H1 (cell line): ENCODE results near the gene GALNT9. TPM values are rescaled to one million over a fixed set of nuclear protein-coding genes. Genes with fewer than 3 reads are reported as not detected.

Experiments used
- CTCF ChIA-PET: fragments of 300-600 bp; sonication (Branson Sonifier 250); formaldehyde crosslinking; loops from one replicate; lab custom pipeline; 2021; ENCODE audit not compliant: partially characterized antibody; lab: Charles Lee
- POLR2A ChIA-PET: fragments of 300-600 bp; sonication (Branson Sonifier 250); formaldehyde crosslinking; loops from one replicate; lab custom pipeline; 2021; ENCODE audit warnings: inconsistent platforms; ENCODE audit not compliant: partially characterized antibody; lab: Charles Lee
- DNase-seq, 2 experiments: peaks; one replicate each; pipeline versions ENCODE4 v3.0.0 to v3.0.0-alpha.2; 2010 to 2022; ENCODE audit warnings: low spot score in 2 of 2, low read depth in 1 of 2, mixed read lengths in 1 of 2
- FAIRE-seq: peaks from 2 replicates; lab custom pipeline; 2011; peaks lifted over from hg19 to GRCh38; lab: Jason Lieb, UNC
- H2AFZ ChIP-seq: 2 replicates; pipeline ENCODE4 v1.8.1; 2012; ENCODE audit warnings: low read length, inconsistent platforms
- H2AK5ac ChIP-seq: 2 replicates; pipeline ENCODE4 v1.6.1; 2013; ENCODE audit warnings: low read depth, low read length
- H2BK120ac ChIP-seq: replicated peaks from 2 replicates; pipeline ENCODE3; 2013; ENCODE audit warnings: low read depth, low read length, inconsistent platforms
- H2BK12ac ChIP-seq: 2 replicates; pipeline ENCODE4 v1.6.1; 2013; ENCODE audit warnings: low read depth, low read length
- H2BK15ac ChIP-seq: 2 replicates; pipeline ENCODE4 v1.6.1; 2013; ENCODE audit warnings: low read length
- H2BK20ac ChIP-seq: 2 replicates; pipeline ENCODE4 v1.6.1; 2013; ENCODE audit warnings: low read length
- H2BK5ac ChIP-seq: 2 replicates; pipeline ENCODE4 v1.6.1; 2013; ENCODE audit warnings: low read depth, low read length
- H3K14ac ChIP-seq: 2 replicates; pipeline ENCODE4 v1.6.1; 2013; ENCODE audit warnings: inconsistent platforms; ENCODE audit not compliant: insufficient read length
- H3K18ac ChIP-seq: 2 replicates; pipeline ENCODE4 v1.6.1; 2013; ENCODE audit warnings: low read length; ENCODE audit errors: extremely low read depth
- H3K23ac ChIP-seq: 2 replicates; pipeline ENCODE4 v1.6.1; 2013; ENCODE audit warnings: inconsistent platforms; ENCODE audit not compliant: insufficient read length
- H3K23me2 ChIP-seq: 2 replicates; pipeline ENCODE4 v1.6.1; 2013; ENCODE audit warnings: low read depth, low read length
- H3K27ac ChIP-seq: 2 replicates; pipeline ENCODE4 v1.6.1; 2011; ENCODE audit warnings: low read depth, low read length, inconsistent platforms
- H3K27me3 ChIP-seq, 4 experiments: replicated peaks in 1 of 4; 1 replicate in 1 of 4; 2 replicates in 3 of 4; pipeline versions ENCODE4 v1.6.1 to v1.8.1; 2011 to 2013; ENCODE audit warnings: low read length in 3 of 4, mild to moderate bottlenecking in 3 of 4, inconsistent platforms in 2 of 4, mixed read lengths in 2 of 4, moderate library complexity in 1 of 4; ENCODE audit not compliant: control insufficient read depth in 3 of 4, insufficient read depth in 3 of 4; ENCODE audit errors: extremely low read depth in 1 of 4
- H3K36me3 ChIP-seq, 4 experiments: 2 replicates each; pipeline versions ENCODE4 v1.6.1 to v1.8.1; 2011 to 2013; ENCODE audit warnings: mild to moderate bottlenecking in 4 of 4, low read length in 3 of 4, moderate library complexity in 2 of 4, control low read depth in 1 of 4, inconsistent platforms in 1 of 4; ENCODE audit not compliant: insufficient read depth in 4 of 4, control insufficient read depth in 2 of 4
- H3K4ac ChIP-seq: replicated peaks from 2 replicates; pipeline ENCODE3; 2013; ENCODE audit warnings: low read length, low read depth, mixed read lengths, inconsistent platforms; ENCODE audit not compliant: insufficient read length
- H3K4me1 ChIP-seq, 4 experiments: replicated peaks in 1 of 4; 1 replicate in 1 of 4; 2 replicates in 3 of 4; pipeline versions ENCODE4 v1.6.1 to v1.8.1; 2011 to 2013; ENCODE audit warnings: low read length in 3 of 4, inconsistent platforms in 2 of 4, mixed read lengths in 1 of 4; ENCODE audit not compliant: insufficient read depth in 4 of 4, control insufficient read depth in 3 of 4
- H3K4me2 ChIP-seq, 2 experiments: 2 replicates each; pipeline versions ENCODE4 v1.6.1 to v1.8.1; 2011 to 2013; ENCODE audit warnings: low read depth in 2 of 2, low read length in 2 of 2, control low read depth in 1 of 2, inconsistent platforms in 1 of 2, mild to moderate bottlenecking in 1 of 2; ENCODE audit not compliant: insufficient read depth in 1 of 2
- H3K4me3 ChIP-seq, 4 experiments: fragments of 200-600, 300-600 bp in 1 of 4; sonication (generic), shearing (Covaris generic), sonication (Bioruptor Twin) in 1 of 4; 2 replicates each; pipeline versions ENCODE4 v1.5.1 to v1.8.1; 2011 to 2016; ENCODE audit warnings: low read length in 4 of 4, low read depth in 3 of 4, control low read depth in 2 of 4, inconsistent platforms in 2 of 4, mild to moderate bottlenecking in 2 of 4, mixed read lengths in 1 of 4, moderate library complexity in 1 of 4; ENCODE audit not compliant: insufficient read depth in 2 of 4; ENCODE audit errors: extremely low read depth in 1 of 4
- H3K56ac ChIP-seq: replicated peaks from 2 replicates; pipeline ENCODE3; 2013; ENCODE audit warnings: low read depth, mild to moderate bottlenecking, mixed read lengths, low read length, inconsistent platforms; ENCODE audit not compliant: insufficient read length
- H3K79me1 ChIP-seq: 2 replicates; pipeline ENCODE4 v1.6.1; 2013; ENCODE audit warnings: low read depth, low read length, control low read depth
- H3K79me2 ChIP-seq, 2 experiments: 2 replicates each; pipeline versions ENCODE4 v1.6.1 to v1.8.1; 2012 to 2013; ENCODE audit warnings: low read length in 2 of 2, mild to moderate bottlenecking in 2 of 2, inconsistent platforms in 1 of 2; ENCODE audit not compliant: insufficient read depth in 2 of 2, control insufficient read depth in 1 of 2
- H3K9ac ChIP-seq, 4 experiments: replicated peaks in 1 of 4; 1 replicate in 1 of 4; 2 replicates in 3 of 4; pipeline versions ENCODE4 v1.6.1 to v1.8.1; 2011 to 2013; ENCODE audit warnings: low read depth in 3 of 4, low read length in 3 of 4, control low read depth in 2 of 4, mild to moderate bottlenecking in 2 of 4, moderate library complexity in 2 of 4, inconsistent platforms in 1 of 4; ENCODE audit errors: extremely low read depth in 1 of 4
- H3K9me3 ChIP-seq, 2 experiments: 2 replicates each; pipeline versions ENCODE4 v1.6.1 to v1.8.1; 2012 to 2013; ENCODE audit warnings: mild to moderate bottlenecking in 2 of 2, moderate library complexity in 2 of 2, control low read depth in 1 of 2, inconsistent platforms in 1 of 2, low read depth in 1 of 2, low read length in 1 of 2, mixed read lengths in 1 of 2; ENCODE audit not compliant: insufficient read depth in 2 of 2
- H4K20me1 ChIP-seq, 2 experiments: replicated peaks in 1 of 2; 2 replicates each; pipeline versions ENCODE3 to v1.8.1; 2011 to 2013; ENCODE audit warnings: inconsistent platforms in 2 of 2, low read length in 2 of 2, mild to moderate bottlenecking in 1 of 2; ENCODE audit not compliant: insufficient read depth in 2 of 2, control insufficient read depth in 1 of 2
- H4K5ac ChIP-seq: 2 replicates; pipeline ENCODE4 v1.6.1; 2013; ENCODE audit warnings: low read length, low read depth, mixed read lengths, inconsistent platforms; ENCODE audit not compliant: insufficient read length
- H4K8ac ChIP-seq: 2 replicates; pipeline ENCODE4 v1.8.0; 2013; ENCODE audit warnings: mild to moderate bottlenecking, moderate library complexity, low read length, inconsistent platforms; ENCODE audit not compliant: insufficient read depth; ENCODE audit errors: extremely low read depth
- H4K91ac ChIP-seq: replicated peaks from 2 replicates; pipeline ENCODE3; 2013; ENCODE audit warnings: low read length, mixed read lengths, inconsistent platforms; ENCODE audit not compliant: insufficient read length
- ASH2L ChIP-seq: fragments of 200-600, 300-600 bp; sonication (generic); IDR thresholded peaks from one replicate; pipeline ENCODE4 v1.7.1; 2017; ENCODE audit warnings: low read length
- EGR1 ChIP-seq: IDR thresholded peaks from 2 replicates; pipeline ENCODE4 v1.6.1; 2011; ENCODE audit warnings: low read depth, low read length, borderline replicate concordance
- GTF2F1 ChIP-seq: IDR thresholded peaks from 2 replicates; pipeline ENCODE4 v1.6.1; 2012; ENCODE audit warnings: low read depth, low read length, improper control_type of control experiment, borderline replicate concordance
- RXRA ChIP-seq: IDR thresholded peaks from 2 replicates; pipeline ENCODE4 v1.6.1; 2011; ENCODE audit warnings: low read depth, mild to moderate bottlenecking, low read length, moderate library complexity; ENCODE audit not compliant: insufficient read depth
- WGBS, 2 experiments: shearing (Covaris generic) in 1 of 2; methylation state at CpG; one replicate each; pipeline versions ENCODE4 v1.1.6 to v1.1.7; 2013 to 2015; ENCODE audit warnings: low lambda C conversion rate in 2 of 2, mixed read lengths in 2 of 2, inconsistent platforms in 1 of 2, low coverage in 1 of 2, missing lambda C conversion rate in 1 of 2; ENCODE audit not compliant: insufficient replicate concordance in 2 of 2, insufficient coverage in 1 of 2, insufficient read length in 1 of 2; ENCODE audit errors: extremely low coverage in 1 of 2, missing lambda C conversion rate in 1 of 2; 5-methylcytosine and 5-hydroxymethylcytosine counted together
- polyA plus RNA-seq, 7 experiments: library from polyadenylated mRNA; depleted of rRNA in 3 of 7; stranded (reverse) in 5 of 7; unstranded in 2 of 7; fragments of >200 nt in 5 of 7; fragments of 200-250 nt in 2 of 7; gene quantifications; 1 replicate in 5 of 7; 2 replicates in 1 of 7; 4 replicates in 1 of 7; pipeline versions ENCODE4 v1.2.1 to v1.2.3, GENCODE V29; 2011 to 2013; ENCODE audit warnings: missing spikeins in 2 of 7, mixed read lengths in 2 of 7
- total RNA-seq: library from RNA; stranded (reverse); fragmentation: NEBNext Ultra II Directional; extraction: Animal tissue kit (Norgen Biotek cat#: 25700); gene quantifications from 2 replicates; pipeline ENCODE4 v1.2.1, GENCODE V29; 2021

The GALNT9 gene
- total and polyA plus RNA-seq, 2 of the 8 experiments (the other 6 are each of a cell fraction or from before 2014, with no cell fraction given) = 2.0 to 3.6 TPM

GRCh38 chr12:132147423-132148367 lies 181.7 kb downstream of the GALNT9 start:
- Histone ChIP-seq H3K56ac (no peak overlapping the region), H4K20me1 (peaks cover 6 to 12% of the 10 kb centered on the region in 2 experiments), H3K23ac (no peak overlapping the region), H3K4me2 (no peak overlapping the region), H2AFZ (no peak overlapping the region), H3K4me3 (no peak overlapping the region), H3K4me1 (peaks cover 0 to 13% (median 4%) of the 10 kb centered on the region in 4 experiments; a peak in 5 of 7 replicates), H3K9me3 (peaks cover 0 to 3% of the 10 kb centered on the region in 2 experiments; a peak in 1 of 4 replicates), H4K91ac (no peak overlapping the region), H3K79me2 (peaks cover 4 to 34% of the 10 kb centered on the region in 2 experiments; a peak in 3 of 4 replicates), H3K9ac (no peak overlapping the region), H3K14ac (no peak overlapping the region), H3K36me3 (peaks cover 0 to 28% (median 7%) of the 10 kb centered on the region in 4 experiments; a peak in 5 of 8 replicates), H4K5ac (no peak overlapping the region), H2BK5ac (no peak overlapping the region), H3K23me2 (peaks cover 13% of the 10 kb centered on the region; the same call in 1 of the 2 replicates), H2AK5ac (no peak overlapping the region), H2BK12ac (no peak overlapping the region), H3K4ac (no peak overlapping the region), H2BK15ac (no peak overlapping the region), H2BK20ac (no peak overlapping the region), H3K18ac (no peak overlapping the region), H3K79me1 (peaks cover 26% of the 10 kb centered on the region), H2BK120ac (no peak overlapping the region), H3K27ac (no peak overlapping the region), H4K8ac (no peak overlapping the region; the same call in 1 of the 2 replicates), H3K27me3 (no peaks in the 10 kb centered on the region)
- FAIRE-seq (no peak), DNase-seq (no peak)
- TF ChIP-seq RXRA = no peak
- TF ChIP-seq ASH2L = no peak
- no peak for TF ChIP-seq GTF2F1
- TF ChIP-seq EGR1 = no peak
- WGBS, 2 experiments = 94% methylated on average over 38 of the region's 38 CpGs; no CpG with 5 or more reads in 1 of the 2 experiments
- ChIA-PET POLR2A (interaction anchor here (0.8 kb wide), 2 partner anchors 9 to 11 kb away, joined by 3 to 5 read pairs; no protein-coding TSS in a partner anchor), CTCF (interaction anchor here (0.8 kb wide), 1 partner anchor 281 kb away, joined by 3 read pairs; no protein-coding TSS in a partner anchor)
